Astrocyte (in vitro differentiated cells and primary cell): Measurements from ENCODE around the gene CDH19.

ENCODE experiments used
- EZH2 ChIP-seq: IDR thresholded peaks from 2 replicates; pipeline ENCODE4 v1.6.1; 2012; ENCODE audit warnings: mild to moderate bottlenecking, low read length, inconsistent platforms; ENCODE audit not compliant: insufficient read depth
- TF ChIP-seq, protein P1 (sequence below): IDR thresholded peaks from 2 replicates; pipeline ENCODE4 v1.5.1; 2011; ENCODE audit warnings: low read depth, mild to moderate bottlenecking, inconsistent platforms, low read length, moderate library complexity; ENCODE audit not compliant: insufficient read depth

GRCh38 chr18:66615176-66615575 is 11.3 kb upstream of the CDH19 start:
- TF ChIP-seq, protein P1, sequence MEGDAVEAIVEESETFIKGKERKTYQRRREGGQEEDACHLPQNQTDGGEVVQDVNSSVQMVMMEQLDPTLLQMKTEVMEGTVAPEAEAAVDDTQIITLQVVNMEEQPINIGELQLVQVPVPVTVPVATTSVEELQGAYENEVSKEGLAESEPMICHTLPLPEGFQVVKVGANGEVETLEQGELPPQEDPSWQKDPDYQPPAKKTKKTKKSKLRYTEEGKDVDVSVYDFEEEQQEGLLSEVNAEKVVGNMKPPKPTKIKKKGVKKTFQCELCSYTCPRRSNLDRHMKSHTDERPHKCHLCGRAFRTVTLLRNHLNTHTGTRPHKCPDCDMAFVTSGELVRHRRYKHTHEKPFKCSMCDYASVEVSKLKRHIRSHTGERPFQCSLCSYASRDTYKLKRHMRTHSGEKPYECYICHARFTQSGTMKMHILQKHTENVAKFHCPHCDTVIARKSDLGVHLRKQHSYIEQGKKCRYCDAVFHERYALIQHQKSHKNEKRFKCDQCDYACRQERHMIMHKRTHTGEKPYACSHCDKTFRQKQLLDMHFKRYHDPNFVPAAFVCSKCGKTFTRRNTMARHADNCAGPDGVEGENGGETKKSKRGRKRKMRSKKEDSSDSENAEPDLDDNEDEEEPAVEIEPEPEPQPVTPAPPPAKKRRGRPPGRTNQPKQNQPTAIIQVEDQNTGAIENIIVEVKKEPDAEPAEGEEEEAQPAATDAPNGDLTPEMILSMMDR: no peak
- no peak for TF ChIP-seq EZH2
